HS-5 (cell line): ENCODE measurements around the gene SEC31B.

ENCODE experiments used
- DNase-seq: peaks from one replicate; pipeline ENCODE4 v3.0.0-alpha.2; 2012; ENCODE audit warnings: low read depth

SEC31B gene

DNA sequence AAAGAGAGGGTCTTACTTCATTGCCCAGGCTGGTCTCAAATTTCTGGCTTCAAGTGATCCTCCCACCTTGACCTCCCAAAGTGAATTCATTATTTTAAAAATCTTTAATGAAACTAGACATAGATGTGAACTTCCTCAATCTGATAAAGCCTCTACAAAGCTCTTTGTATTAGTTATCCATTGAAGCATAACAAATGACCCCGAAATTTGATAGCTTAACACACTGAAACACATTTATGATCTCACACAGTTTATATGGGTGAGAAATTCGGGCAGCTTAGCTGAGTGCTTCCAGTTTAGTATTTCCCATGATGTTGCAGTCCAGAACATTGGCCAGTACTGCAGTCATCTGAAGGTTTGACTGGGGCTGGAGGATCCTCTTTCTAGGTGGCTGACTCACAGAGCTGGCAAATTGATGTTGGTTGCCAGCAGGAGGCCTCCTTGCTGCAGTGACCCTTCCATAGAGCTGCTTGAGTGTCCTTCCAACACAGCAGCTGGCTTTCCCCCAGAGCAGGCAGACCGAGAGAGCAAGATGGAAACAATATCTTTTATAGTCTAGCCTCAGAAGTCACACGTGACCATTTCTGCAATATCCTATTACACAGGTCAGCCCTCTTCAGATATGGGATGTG, 73.4 kb downstream of the SEC31B start:
- no peak for DNase-seq

- no peak for DNase-seq
Measured at GRCh38 chr10:100442548-100442947, 77.1 kb downstream of the SEC31B start.

DNA sequence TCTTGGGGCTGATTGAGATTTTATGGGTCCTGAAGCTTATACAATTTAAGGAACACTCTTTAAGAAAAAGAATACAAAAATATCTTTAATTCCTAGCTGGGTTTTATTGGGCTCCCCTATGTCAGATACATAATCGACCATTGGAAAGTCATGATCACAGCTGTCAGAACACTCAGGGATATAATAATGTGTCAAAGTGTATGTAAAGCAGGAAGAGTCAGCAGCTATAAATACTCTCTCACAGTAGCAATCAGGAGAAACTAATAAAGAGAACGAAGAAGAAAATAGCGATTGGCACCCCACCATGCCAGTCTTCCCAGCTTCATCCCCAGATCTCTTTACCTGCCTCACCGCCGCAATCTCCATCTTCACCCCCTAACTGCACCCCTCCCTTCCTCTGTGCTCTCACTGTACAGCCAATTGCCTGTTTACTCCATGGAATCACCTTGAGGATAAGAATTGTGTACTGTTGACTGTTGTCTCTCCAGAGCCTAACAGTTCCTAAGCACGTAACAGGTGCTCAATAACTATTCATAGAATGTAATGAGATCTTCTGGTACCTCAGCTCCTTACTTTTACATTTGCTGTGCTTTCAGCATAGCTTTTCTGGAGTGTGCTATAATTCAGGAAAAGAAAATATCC, 80.9 kb downstream of the SEC31B start:
- no peak for DNase-seq
